Inferior parietal cortex (tissue), 1 donor: ENCODE measurements around the gene FGL2.
"Not testable (repeated sequence)": the region's sequence is repeated elsewhere in the genome, so short reads cannot be mapped to it uniquely, and the experiment has no call there.

Experiments used
- DNase-seq: peaks from one replicate; pipeline ENCODE4 v3.0.0-alpha.2; 2016; ENCODE audit errors: extremely low spot score

FGL2 gene, protein sequence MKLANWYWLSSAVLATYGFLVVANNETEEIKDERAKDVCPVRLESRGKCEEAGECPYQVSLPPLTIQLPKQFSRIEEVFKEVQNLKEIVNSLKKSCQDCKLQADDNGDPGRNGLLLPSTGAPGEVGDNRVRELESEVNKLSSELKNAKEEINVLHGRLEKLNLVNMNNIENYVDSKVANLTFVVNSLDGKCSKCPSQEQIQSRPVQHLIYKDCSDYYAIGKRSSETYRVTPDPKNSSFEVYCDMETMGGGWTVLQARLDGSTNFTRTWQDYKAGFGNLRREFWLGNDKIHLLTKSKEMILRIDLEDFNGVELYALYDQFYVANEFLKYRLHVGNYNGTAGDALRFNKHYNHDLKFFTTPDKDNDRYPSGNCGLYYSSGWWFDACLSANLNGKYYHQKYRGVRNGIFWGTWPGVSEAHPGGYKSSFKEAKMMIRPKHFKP

DNA sequence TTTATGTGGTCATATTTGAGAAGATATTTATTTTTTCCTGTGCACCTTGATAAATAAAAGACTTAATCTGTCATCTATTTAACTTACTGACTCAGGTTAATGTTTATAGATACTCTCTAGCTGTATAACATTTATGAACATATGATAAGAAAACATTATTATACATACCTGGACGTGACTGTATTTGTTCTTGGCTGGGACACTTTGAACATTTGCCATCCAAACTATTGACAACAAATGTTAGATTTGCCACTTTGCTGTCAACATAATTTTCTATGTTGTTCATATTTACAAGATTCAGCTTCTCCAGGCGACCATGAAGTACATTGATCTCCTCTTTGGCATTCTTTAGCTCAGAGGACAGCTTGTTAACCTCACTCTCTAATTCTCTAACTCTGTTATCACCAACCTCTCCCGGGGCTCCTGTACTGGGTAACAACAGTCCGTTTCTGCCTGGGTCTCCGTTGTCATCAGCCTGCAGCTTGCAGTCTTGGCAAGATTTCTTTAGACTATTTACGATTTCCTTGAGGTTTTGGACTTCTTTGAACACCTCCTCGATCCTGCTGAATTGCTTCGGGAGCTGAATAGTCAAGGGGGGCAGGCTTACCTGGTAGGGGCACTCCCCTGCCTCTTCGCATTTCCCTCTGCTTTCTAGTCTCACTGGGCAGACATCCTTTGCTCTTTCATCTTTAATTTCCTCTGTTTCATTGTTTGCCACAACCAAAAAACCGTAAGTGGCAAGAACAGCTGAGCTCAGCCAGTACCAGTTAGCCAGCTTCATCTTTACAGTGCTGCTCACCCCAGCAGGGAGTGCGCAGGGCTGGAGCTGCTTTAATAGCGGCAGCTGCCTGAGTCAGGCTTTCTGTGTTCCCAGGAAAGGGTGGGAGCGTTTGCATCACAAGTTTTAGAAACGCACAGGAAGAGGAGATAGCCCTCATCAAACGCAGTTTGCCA lies at the start of gene FGL2:
Gene FGL2 (minus strand): TSS at position 807 of the 954 bp plus-strand sequence. CDS start 26 bp downstream, at position 781.
- DNase-seq = peak; percentile 42

GRCh38 chr7:77248154-77248553 lies 48.5 kb upstream of the FGL2 start:
- DNase-seq = no peak

DNA sequence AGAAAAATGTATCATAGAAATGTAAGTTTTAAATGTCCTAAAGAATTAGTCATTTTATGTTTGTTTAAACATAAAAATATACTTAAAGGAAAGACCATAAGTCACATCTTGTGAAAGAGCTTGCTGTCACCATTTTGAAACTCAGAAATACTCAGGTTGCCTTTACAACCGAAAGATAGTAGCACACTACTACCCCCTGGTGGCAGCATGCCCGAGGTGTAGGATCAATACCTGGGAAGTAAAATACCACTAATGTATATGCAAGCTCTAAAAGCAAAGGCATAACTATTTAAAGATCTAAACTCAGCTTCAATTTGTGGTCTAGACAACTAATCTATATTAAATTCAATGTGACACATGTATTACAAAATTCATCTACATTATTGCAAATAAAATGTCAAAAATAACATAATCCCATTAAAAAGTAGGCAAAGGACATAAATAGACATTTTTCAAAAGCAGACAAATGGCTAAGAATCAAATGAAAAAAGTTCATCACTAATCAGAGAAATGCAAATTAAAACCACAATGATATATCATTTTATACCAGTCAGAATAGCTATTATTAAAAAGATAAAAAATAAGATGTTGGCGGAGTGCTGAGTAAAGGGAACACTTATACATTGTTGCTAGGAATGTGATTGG lies 47.7 kb upstream of the FGL2 start:
- peak; percentile 73 for DNase-seq

DNA sequence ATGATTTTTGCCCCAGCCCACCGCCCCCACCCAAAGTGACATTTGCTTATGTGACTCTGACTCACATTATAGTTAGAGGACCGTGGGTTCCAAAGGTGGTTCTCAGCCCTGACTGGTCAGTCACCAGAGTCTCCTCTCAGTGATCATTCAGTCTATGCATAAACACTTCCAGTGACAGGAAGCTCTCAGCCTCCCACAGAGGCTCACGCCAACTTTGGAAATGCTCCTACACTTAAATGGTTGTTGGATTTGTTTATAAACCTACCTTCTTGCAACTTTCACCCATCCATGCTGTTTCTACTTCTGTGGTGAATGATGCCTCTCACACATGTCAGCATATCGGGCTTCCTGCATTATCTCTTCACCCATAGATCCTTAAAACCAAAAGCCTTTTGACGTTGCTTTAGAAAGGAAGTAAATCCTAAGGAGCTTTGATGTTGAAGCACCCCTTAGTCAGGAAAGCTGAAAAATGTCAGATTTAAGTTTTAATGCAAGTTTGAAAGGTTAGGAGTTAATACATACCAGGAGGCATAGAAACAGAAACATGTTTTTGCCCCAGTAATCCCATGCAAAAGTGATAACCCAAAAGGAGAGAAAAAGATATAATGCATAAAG lies 46.5 kb upstream of the FGL2 start:
- no peak for DNase-seq

GRCh38 chr7:77245015-77245755 lies 45.6 kb upstream of the FGL2 start:
- DNase-seq = no peak

GRCh38 chr7:77244222-77244934 lies 44.8 kb upstream of the FGL2 start:
- DNase-seq = no peak

DNA sequence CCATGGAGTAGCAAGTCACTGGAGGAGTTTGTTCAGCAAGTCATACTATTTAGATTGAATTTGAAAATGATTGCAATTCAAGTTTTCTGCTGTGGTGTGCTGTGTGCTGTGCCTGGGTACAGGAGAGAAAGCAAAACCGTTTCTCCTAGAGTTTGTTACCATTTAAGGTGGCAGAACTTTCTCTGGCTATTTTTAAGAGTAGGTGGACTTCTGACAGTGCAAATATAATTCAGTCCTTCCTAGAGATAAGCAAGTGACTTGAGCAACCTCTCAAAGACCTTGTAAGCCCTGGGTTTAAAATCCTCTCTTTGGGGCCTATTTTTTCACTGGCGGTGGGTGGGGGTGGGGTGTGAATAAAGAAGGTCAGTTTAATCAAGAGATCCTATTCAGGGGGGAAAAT lies 42.9 kb upstream of the FGL2 start:
- DNase-seq = no peak

DNA sequence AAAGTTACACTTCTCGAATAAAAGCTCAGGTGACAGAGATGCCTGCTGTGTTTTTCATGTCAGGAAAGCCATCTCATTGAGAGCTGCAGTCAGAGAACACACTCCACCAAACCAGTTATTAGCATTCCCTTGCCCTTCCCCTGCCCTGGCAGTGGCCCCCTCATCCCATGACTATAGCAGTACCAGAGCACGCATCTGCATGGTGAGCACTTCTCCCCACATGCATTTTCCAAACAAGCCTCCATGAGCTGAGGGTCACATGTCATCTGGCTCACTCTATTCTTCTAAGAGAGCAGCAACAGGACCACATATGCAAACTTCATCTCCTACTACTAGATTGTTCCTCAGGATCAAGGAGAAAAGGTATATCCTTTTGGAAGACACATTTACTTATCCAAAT lies 42.4 kb upstream of the FGL2 start:
- no peak for DNase-seq

- DNase-seq = no peak
Measured at GRCh38 chr7:77239471-77239870, 39.9 kb upstream of the FGL2 start.

GRCh38 chr7:77238703-77239136 lies 39.1 kb upstream of the FGL2 start:
- peak; percentile 18 for DNase-seq

DNA sequence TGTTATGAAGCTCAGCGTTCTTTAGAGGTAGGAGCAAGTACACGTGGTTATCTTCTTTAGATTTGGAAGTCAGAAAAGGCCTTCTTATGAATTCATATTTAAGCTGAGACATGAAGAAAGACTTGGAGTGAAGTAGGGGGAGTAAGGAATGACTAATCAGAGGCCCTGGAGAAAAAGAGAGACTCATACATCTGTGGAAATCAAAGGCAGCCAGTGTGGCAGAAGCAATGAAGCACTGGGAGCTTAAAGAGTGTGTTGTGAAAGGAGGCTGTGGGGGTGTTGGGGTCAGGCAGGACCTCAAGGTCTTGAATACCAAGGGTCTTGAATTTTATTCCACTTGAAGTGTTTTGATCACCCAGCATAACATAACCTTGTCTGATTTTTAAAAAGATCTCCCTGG lies 35.7 kb upstream of the FGL2 start:
- no peak for DNase-seq

DNA sequence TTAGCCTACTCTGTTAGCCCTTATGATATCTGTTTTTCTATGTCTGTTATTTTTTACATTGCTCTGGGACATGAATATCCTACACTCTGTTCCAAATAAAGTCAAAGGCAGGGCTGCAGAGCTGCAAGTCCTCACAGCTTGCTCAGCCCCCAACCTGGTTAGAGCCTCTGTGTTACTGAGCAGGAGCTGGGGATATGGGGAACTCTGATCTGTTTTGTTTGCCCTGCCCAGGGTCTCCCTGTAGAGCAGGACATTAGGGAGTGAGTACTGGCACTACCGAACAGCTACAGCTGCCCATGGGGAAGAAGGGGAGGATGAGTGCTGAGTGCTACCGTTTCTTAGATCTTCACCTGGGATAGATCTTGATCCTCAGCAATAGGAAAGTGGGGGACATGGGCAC lies 32.8 kb upstream of the FGL2 start:
- no peak for DNase-seq

GRCh38 chr7:77228795-77229194 lies 29.2 kb upstream of the FGL2 start:
- DNase-seq = not testable (repeated sequence)

GRCh38 chr7:77226357-77226839 lies 26.8 kb upstream of the FGL2 start:
- DNase-seq = no peak

DNA sequence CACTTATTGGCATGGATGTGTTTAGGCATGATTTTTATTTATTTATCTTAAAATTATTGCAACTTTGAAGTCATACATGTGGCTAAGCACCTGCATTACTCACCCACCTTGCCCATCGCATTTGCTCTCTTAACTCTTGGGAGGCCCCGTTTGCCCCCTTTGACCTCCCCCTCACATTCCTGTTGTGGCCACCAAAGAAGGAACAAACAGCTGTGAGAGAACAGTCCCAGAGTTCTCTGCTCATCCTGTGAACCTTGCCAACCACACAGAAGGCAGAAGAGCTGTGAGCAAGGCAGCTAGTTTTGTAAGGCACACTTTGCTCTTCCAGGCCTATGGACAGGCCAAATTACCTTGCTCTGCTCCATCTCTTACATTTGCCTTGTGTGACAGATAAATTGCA lies 23.6 kb upstream of the FGL2 start:
- no peak for DNase-seq

DNA sequence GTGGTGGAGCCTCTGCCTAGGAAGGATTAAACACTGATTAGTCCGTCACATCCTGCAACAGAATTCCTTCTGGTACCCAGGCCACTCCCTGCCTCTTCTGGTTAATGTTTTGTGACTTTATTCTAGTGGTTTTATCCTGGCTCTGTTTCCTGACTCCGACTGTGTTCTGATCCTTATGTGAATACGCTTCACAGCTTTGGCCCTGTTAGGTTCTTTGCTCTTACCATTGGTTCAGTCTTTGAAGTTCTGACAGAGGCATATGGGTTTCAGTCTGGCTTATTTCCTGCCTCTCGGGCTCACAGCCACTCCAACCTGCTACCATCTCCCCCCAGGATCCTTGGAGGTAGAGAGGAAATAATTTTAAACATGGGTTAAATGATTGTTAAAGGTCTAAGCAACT lies 23.2 kb upstream of the FGL2 start:
- no peak for DNase-seq

GRCh38 chr7:77222065-77222464 lies 22.4 kb upstream of the FGL2 start:
- DNase-seq = no peak

DNA sequence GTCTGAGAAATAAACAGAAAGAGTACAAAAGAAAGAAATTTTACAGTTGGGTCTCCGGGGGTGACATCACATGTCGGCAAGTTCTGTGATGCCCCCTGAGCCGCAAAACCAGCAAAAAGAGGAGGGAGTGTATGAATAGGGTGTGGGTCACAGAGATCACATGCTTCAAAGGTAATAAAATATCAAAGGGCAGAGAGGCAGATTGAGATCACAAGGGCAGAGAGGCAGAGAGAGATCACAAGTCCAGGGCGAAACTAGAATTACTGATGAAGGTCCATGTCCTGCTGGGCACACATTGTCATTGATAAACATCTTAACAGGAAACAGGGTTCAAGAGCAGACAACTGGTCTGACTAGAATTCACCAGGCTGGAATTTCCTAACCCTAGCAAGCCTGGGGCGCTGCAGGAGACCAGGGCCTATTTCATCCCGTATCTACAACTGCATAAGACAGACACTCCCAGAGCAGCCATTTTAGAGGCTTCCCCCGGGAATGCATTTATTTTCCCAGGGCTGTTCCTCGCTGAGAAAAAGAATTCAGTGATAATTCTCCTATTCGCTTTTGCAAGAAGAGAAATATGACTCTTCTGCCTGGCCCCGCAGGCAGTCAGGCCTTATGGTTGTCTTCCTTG lies 20.2 kb upstream of the FGL2 start:
- not testable (repeated sequence) for DNase-seq

GRCh38 chr7:77217474-77218185 lies 18.0 kb upstream of the FGL2 start:
- DNase-seq = no peak
